Epithelial cell of proximal tubule (primary cell): ENCODE measurements around the gene KRT80. TPM values are rescaled to one million over a fixed set of nuclear protein-coding genes. Genes with fewer than 3 reads are reported as not detected.

Source experiments
- DNase-seq: peaks from one replicate; pipeline ENCODE4 v3.0.0-alpha.2; 2011; ENCODE audit warnings: low read depth
- H3K4me3 ChIP-seq: 2 replicates; pipeline ENCODE4 v1.5.1; 2011; ENCODE audit warnings: low read depth, mild to moderate bottlenecking, low read length
- total RNA-seq: library from RNA; depleted of rRNA; stranded (reverse); fragments of >200 nt; gene quantifications from 2 replicates; pipeline ENCODE4 v1.2.3, GENCODE V29; 2015
- TF ChIP-seq, protein P1 (sequence below): conservative IDR thresholded peaks from 2 replicates; pipeline ENCODE4 v1.5.1; 2012; ENCODE audit warnings: low read depth, mild to moderate bottlenecking, low read length

The KRT80 gene
- total RNA-seq, 1 donor from 2014 or later, result 18.0 TPM

DNA sequence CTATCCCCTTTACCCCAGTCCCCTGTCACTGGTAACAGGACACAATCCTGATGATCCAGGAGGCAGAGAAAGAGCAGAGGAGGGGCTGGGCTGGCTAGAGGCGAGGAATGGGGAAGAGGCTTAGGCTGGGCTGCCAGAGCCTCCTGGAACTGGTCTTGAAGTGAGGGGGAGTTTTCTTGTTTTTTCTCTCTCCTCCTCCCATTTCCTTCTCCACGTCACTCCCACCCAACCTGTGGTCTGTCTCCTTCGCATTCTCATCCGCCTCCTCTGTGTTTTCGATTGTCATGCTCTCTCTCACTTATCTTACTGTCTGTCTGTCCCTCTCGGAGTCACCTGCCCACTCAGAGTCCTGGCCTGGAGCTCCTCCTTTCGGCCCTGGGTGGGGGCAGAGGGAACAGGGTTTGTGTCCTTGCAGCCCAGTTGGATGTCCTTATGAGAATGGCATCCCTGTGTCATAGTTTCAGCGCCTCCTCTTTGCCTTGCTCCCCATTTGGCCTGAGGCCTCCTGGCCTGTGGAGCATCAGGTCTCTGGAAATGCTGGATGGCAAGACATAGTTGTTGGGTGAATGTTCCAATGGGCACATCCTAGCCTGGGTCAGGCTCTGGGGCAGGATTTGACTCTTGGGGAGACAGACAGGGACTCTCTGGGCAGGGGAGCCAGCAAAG lies 3.4 kb upstream of the KRT80 start:
- no peak for DNase-seq
- TF ChIP-seq, protein P1, sequence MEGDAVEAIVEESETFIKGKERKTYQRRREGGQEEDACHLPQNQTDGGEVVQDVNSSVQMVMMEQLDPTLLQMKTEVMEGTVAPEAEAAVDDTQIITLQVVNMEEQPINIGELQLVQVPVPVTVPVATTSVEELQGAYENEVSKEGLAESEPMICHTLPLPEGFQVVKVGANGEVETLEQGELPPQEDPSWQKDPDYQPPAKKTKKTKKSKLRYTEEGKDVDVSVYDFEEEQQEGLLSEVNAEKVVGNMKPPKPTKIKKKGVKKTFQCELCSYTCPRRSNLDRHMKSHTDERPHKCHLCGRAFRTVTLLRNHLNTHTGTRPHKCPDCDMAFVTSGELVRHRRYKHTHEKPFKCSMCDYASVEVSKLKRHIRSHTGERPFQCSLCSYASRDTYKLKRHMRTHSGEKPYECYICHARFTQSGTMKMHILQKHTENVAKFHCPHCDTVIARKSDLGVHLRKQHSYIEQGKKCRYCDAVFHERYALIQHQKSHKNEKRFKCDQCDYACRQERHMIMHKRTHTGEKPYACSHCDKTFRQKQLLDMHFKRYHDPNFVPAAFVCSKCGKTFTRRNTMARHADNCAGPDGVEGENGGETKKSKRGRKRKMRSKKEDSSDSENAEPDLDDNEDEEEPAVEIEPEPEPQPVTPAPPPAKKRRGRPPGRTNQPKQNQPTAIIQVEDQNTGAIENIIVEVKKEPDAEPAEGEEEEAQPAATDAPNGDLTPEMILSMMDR, result no peak

DNA sequence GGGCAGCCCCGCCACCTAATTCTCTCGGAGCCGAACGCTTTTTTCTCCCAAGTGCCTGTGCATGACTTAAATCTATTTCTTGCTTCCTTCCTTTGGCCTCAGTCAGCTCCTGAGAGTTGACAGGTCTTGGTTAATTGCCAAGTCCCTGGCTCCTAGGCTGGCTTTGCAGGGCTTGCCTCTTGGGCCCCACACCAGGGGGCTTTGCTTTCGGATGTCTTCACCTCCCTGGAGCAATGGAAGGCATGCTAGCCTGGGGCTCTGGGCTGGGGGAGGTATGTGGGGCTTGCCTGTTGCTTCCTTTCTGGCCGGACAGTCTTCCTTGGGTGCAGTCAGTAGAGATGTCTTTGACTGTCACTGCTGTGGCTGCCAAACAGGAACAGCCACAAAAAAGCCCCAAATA lies 2.2 kb upstream of the KRT80 start:
- TF ChIP-seq, protein P1, result no peak
- no peak for DNase-seq
- no peak overlapping the region for H3K4me3 ChIP-seq

More for the DNA sequence above, 3.4 kb upstream of the KRT80 start:
- H3K4me3 ChIP-seq, result no peak overlapping the region

DNA sequence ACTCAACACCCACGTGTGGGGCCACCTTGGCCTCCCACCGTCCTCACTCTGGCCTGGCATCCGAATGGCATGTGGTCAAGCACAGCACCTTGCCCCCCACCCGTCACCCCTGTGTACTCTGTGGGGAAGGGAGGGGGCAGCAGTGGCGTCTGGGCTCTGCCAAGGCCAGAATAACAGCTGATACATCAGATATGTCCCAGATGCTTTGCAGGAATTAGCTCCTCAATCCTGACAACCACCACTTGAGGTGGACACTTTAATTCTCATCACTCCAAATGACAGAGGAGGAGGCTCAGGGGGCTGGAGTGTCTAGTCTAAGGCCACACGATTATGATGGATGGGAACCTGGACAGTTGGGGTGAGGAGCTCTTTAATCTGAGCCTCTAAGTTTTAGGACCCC lies 1.7 kb upstream of the KRT80 start:
- no peak overlapping the region for H3K4me3 ChIP-seq
- TF ChIP-seq, protein P1, result no peak
- DNase-seq, result no peak

DNA sequence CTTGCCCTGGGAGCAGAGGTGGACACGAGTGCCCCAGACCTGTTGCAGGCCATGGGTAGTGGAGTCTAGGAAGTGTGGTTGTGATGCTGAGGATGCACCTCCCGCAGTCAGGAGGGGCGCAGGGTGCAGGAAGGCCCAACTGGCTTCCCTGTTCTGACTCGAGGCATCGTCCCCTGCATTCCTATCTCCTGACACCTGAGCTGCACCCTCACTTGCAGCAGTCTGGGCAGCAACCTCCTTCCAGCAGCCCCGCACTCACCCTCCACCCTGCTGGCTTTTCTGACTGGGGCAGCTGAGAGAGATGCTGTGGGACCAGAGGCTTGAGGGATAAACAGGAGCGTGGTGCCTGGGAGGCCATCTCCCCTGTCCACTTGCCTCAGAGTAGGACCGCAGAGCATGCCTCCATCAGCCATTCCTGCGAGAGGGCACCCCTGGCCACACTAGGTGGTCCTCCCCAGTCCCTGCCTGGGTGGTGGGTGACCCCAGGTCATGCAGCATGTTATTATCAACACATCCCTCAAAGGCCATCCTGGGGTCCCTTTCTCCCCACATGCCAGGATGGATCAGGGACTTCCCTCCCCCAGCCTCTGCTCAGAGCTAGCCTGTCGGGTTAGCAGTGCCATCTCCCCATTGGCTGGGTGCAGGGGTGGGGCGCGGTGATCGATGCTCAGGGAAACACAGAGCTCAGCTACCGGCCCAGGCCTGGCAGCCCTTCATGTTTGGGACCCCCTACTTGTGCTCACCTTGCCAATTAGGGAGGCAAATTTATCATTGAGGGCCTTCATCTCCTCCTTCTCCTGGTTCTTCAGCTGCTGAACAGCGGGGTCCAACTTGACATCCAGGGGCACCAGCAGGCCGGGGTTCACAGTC lies 719 bp downstream of the KRT80 start:
- TF ChIP-seq, protein P1, result no peak
- DNase-seq, result no peak
- H3K4me3 ChIP-seq, result peak overlapping the region; percentile 41

DNA sequence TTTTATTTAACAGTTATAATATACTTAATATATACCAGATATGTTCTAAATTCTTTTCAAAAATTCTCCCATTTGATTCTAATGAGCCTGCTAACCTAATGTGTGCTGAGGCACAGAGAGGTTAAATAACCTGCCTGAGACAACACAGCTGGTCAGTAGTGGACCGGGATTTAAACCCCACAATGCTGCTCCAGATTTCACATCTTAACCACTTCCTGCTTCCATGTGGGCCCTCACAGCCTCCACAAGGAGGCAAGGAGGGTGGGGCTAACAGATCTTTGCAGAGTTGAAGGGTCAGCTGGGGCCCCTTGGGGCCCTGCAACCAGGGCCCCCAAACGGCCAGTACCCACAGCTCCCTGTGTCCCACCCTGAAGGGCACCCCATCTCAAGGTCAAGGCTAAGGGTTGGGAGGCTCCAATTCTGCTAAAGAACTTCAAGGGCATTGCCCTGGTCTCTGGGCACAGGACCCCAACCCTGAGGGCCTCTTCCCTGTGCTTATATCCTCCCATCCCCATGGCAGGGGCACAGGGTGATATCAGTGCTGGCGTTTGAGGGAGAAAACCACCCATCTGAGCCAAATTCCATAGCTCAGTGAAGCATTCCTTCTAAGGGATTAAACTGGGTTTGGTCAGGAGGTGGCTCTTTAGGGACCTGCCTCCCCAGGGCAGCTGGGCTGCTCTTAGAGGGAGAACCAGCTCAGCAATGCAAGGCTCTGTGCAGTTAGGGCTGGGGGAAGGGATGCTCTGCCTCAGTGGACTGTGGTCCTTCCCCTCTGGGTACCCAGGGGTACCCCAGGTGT lies 2.2 kb downstream of the KRT80 start:
- TF ChIP-seq, protein P1, result no peak
- no peak overlapping the region for H3K4me3 ChIP-seq
- no peak for DNase-seq

DNA sequence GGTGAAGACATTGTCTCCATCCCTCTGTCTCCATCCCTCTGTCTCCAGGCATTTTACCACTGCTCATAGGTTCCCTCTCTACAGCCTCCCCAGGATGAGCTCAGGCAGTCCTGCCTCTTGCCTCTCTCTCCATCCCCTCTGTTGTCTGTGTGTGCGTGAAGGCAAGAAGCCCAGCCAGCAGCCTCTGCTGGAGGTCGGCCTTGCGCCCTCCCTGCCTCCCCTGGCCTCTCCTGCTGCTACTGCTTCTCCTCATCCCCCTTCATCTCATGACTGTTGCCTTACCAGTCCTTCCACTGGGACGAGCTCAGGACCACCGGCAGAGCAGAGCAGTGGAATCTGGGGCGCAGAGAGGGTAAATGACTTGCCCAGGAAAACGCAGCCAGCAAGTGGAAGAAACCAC lies 3.2 kb downstream of the KRT80 start:
- no peak for DNase-seq
- TF ChIP-seq, protein P1, result no peak
- no peak overlapping the region for H3K4me3 ChIP-seq
